Mesenteric fat pad (tissue), 1 donor: ENCODE results near the gene TERT. TPM values are rescaled to one million over a fixed set of nuclear protein-coding genes. Genes with fewer than 3 reads are reported as not detected.
"Not testable (repeated sequence)": the region's sequence is repeated elsewhere in the genome, so short reads cannot be mapped to it uniquely, and the experiment has no call there.

Source experiments
- DNase-seq: peaks from one replicate; pipeline ENCODE4 v3.0.0-alpha.2; 2020; ENCODE audit warnings: low spot score
- total RNA-seq: library from RNA; stranded (reverse); fragmentation: NEBNext Ultra II Directional; extraction: Animal tissue kit (Norgen Biotek cat#: 25700); gene quantifications from one replicate; pipeline ENCODE4 v1.2.1, GENCODE V29; 2021
- donor health status: DM: yes; HTN: yes; CAD: no.

Gene TERT
- total RNA-seq, 1 donor from 2014 or later = not detected

DNA sequence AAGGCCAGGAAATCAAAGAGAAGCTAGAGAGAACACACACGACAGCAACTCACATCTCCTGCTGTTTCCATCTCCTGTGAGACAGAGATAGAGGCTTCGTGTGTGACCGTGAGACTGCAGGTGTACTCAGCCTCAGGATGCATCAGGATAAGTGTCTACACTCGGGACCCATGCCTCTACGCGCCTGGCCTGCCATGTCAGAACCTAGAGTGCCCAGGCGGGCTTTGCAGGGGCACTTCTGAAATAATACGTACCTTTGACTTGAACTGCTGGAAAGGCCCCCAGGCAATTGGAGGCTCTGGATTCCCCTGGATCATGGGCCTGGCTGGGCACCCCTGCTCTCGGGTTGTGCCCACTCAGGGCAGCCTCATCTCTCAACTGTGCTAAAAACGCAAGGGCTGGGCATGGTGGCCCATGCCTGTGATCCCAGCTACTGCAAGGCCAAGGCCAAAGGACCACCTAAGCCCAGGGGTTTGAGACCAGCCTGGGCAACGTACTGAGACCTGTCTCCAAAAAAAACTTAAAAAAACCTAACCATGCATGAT lies 37.1 kb upstream of the TERT start:
- DNase-seq = no peak

DNA sequence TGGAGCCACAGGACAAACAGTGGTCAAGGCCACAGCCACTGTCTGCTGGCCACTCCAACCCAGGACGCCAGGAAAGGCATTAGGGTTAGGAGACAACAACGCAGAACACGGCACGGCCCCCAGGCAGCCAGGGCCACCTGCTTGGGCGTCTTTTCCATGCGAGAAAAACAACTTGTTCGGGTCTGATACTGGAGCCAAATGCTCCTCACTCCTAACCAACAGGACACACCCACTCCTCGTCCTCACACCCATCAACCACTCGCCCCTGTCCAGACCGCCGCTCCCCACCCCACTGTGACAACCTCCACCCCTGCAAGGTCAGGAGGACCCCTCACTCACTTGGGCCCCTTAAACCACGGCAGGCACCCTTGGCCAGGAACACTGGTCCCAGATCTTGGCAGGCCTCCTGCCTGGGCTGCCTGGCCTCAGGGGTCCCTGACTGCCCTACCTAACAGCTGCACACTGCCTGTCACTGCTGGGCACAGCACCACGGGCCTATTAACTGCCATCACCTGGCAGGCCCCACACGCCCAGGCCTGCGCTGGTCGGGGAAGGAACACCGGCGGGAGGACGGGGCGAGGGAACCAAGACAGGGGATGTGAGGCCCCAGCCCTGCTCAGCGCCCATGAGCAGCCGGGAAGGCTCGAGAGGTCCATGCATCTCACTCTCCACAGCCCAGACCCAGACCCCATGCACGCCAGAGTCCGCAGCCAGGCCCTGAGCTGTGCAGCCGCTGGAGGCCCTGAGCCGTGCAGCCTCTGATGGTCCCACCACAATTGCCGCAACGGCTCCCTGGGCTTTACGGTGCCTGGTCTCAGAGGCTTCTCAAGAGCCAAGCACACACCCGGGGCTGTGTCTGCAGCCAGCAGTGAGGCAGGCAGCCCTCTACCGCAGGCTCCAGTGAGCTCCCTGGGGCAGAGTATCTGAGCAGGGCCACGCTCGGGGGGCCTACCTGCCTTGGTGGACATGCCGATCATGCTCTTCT lies 36.3 kb upstream of the TERT start:
- peak; percentile 84 for DNase-seq

DNA sequence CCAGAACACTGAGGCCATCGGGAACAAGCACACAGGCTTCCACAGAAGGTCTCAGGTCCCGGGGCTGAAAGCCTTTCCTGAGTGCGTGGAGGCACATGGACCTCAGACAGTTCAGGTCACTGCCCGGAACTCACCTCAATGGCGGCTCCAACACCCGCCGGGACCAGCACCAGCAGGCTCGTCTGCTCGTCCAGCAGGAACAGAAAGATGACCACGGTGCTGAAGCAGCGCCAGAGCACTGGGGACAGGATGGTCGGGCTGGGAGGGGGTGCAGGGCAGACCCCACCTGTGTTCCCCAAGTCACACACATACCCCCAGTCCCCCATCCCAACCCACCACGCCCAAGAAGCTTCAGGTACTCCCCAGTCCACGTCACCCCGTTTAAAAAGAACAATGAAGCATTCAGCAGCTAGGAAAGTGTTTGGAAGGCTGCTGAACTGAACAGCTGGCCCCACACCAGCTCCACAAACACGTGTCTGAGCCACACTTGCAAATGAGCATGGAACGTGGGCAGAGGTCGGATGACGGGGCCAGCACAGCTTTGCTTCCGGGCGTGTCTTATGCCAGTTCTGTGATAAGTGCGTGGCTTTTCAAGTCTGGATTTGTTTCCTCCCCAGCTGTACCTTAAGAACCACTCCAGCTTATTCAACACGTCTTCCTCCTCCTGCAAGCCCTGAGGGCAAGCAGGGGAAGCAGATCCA lies 35.4 kb upstream of the TERT start:
- peak; percentile 85 for DNase-seq

DNA sequence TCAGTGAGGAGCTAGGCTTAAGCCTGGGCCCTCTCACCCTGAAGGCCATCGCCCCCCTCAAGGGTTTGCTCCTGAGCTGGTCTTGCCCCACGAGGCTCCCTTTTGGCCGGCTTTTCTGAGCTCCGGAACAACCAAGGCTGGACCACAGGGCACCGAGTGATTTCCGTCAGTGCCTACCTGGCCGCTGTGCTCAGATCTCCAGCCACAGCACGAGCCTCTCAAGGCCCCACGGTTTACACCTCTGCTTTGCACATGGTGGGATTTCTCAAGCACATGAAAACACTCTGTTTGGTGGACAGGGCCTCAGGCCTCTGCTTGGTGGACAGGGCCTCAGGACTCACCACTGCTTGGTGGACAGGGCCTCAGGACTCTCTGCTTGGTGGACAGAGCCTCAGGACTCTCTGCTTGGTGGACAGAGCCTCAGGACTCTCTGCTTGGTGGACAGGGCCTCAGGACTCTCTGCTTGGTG lies 34.3 kb upstream of the TERT start:
- peak; percentile 76 for DNase-seq

DNA sequence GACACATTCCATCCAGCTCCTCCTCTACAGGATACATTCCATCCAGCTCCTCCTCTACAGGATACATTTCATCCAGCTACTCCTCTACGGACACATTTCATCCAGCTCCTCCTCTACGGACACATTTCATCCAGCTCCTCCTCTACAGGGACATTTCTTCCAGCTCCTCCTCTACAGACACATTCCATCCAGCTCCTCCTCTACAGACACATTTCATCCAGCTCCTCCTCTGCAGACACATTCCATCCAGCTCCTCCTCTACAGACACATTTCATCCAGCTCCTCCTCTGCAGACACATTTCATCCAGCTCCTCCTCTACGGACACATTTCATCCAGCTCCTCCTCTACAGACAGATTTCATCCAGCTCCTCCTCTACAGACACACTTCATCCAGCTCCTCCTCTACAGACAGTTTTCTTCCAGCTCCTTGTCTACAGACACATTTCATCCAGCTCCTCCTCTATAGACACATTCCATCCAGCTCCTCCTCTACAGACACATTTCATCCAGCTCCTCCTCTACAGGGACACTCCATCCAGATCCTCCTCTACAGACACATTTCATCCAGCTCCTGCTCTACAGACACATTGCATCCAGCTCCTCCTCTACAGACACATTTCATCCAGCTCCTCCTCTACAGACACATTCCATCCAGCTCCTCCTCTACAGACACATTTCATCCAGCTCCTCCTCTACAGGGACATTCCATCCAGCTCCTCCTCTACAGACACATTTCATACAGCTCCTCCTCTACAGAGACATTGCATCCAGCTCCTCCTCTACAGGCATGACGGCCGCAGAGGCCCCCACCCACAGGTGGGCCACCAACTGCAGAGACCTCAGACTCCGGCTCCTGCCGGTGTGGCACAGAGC lies 33.6 kb upstream of the TERT start:
- not testable (repeated sequence) for DNase-seq

DNA sequence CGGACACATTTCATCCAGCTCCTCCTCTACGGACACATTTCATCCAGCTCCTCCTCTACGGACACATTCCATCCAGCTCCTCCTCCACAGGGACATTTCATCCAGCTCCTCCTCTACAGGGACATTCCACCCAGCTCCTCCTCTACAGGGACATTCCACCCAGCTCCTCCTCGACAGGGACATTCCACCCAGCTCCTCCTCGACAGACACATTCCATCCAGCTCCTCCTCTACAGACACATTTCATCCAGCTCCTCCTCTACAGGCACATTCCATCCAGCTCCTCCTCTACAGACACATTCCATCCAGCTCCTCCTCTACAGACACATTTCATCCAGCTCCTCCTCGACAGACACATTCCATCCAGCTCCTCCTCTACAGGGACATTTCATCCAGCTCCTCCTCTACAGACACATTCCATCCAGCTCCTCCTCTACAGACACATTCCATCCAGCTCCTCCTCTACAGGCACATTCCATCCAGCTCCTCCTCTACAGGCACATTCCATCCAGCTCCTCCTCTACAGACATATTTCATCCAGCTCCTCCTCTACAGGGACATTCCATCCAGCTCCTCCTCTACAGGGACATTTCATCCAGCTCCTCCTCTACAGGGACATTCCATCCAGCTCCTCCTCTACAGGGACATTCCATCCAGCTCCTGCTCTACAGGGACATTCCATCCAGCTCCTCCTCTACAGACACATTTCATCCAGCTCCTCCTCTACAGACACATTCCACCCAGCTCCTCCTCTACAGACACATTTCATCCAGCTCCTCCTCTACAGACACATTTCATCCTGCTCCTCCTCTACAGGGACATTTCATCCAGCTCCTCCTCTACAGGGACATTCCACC lies 32.3 kb upstream of the TERT start:
- peak; percentile 65 for DNase-seq

DNA sequence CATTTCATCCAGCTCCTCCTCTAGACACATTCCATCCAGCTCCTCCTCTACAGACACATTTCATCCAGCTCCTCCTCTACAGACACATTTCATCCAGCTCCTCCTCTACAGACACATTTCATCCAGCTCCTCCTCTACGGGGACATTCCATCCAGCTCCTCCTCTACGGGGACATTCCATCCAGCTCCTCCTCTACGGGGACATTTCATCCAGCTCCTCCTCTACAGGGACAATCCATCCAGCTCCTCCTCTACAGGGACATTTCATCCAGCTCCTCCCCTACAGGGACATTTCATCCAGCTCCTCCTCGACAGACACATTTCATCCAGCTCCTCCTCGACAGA lies 31.6 kb upstream of the TERT start:
- peak; percentile 51 for DNase-seq

DNA sequence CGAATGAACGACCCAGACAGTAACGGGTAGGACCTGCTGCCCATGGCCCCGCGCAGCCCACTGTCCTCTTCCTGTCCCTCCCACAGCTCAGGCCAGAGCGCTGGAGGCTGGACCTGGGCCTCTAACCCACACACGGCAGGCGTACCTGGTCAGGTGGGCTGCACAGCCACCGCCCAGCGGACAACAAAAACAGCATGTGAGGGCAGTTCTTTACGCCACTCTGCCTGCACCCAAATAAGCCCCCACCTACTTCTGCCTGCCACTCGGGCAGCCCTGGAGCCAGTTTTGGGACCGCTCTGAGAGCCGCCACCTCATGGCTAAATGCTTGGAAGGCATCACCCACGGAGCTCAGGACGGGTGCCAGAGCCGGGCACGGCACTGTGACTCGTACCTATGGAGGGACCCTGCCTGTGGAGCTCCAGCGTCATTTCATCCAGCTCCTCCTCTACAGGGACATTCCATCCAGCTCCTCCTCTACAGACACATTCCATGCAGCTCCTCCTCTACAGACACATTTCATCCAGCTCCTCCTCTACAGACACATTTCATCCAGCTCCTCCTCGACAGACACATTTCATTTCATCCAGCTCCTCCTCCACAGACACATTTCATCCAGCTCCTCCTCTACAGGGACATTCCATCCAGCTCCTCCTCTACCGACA lies 31.1 kb upstream of the TERT start:
- DNase-seq = peak; percentile 78

DNA sequence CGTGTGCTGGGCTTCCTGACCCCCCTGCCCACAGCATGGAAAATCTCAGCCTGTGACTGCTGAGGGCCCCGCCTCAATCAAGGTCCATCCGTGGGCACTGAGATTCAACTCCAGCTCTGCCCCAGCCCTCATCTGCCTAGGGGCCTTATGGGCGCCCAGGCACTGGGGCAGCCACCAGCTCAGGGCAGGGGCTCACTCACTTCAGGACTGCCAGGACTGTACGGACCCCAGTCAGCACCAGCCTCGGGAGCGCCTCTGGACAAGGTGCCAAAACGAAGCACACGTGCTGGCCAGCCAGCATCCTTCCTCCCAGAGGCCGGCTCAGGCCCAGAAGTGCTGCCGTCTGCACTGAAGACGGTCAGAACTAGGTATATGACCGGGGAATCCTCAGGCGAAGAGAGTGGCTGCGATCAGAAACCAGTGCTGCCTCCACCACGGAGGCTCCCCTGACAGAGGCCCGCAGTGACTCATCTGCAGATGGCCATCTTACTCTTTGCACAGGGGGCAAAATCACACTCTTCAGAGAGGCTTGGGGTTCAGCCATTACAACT lies 30.4 kb upstream of the TERT start:
- DNase-seq = peak; percentile 75

DNA sequence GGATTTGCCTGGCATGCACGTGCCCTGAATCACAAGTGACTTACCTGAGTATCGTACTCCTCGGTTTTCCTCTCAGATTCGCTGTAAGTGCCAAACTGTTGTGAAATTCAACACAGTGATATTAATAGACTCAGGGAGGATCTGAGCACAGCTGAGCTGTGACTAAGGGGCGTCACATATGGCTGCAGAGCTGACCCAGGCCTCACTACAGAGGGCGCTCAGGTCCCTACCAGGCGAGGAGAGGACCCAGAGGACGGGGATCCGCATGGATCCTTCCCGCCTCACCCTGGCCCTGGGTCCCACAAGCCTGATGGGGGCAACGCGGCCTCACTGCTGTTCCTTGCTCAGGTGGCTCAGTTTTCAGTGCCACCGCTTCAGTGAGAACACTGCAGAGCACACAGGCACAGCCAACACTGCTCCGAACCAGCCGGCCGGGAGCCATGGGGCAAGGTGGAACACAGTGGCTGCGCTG lies 29.9 kb upstream of the TERT start:
- DNase-seq = peak; percentile 83

DNA sequence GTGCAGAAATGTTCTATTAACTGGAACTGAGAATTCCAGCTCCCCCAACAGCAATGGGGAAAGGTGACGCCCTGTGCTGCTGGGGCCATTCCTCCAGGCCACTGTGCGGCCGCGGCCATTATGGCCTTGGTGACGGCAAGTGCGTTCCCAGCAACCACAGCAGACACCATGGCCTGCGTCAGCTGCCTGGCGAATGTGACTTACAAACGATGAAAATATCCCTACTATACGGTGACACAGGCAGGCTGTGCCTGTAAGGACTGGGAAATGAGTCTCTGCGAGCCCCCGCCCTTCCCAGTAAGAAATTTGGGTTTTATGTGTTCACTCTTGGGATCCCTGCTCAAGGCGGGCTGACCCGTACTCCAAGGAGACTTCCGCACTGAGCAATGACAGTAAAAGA lies 29.4 kb upstream of the TERT start:
- DNase-seq = peak; percentile 62

DNA sequence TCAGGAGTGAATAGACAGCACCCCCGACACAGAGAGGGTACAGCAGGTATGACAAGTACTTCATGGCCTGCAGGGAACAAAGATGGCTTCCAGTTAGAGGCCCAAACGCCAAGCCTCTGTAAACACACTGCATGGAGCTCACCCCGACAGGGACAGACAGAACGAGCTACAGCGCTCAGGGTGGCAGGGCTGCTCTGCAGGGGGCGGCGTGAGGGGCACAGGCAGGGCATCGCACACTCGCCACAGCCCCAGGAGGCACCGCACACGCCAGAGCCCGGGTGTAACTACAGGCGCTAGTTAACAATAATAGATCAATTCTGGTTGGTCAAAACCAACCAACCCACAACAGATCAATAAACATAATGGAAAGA lies 28.9 kb upstream of the TERT start:
- DNase-seq = no peak

DNA sequence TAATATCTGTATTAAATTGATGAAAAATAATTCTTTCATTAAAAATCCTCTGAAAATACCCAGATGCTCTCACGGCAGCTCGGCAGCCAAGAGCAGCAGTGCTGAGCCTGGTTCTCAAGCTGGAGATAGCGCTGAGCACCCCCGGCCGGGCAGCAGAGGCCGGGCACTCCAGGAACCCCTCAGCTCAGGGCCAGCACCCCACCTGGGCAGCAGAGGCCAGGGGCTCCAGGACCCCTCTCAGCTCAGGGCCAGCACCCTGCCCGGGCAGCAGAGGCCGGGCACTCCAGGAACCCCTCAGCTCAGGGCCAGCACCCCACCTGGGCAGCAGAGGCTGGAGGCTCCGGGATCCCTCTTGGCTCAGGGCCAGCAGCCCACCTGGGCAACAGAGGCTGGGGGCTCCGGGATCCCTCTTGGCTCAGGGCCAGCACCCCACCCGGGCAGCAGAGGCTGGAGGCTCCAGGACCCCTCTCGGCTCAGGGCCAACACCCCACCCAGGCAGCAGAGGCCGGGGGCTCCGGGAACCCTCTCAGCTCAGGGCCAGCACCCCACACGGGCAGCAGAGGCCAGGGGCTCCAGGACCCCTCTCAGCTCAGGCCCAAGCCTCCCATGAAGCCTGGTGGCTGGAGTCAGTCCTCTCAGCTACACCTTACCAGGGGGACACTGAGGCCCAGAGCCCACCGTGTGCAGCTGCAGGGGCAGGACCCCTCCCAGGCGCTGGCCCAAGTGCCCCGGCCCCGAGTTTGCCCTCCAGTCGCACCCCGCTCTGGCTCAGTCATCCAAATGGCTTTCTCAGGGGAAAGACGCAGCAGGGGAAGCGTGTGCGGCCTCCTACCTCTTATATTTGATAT lies 28.3 kb upstream of the TERT start:
- DNase-seq = peak; percentile 83

DNA sequence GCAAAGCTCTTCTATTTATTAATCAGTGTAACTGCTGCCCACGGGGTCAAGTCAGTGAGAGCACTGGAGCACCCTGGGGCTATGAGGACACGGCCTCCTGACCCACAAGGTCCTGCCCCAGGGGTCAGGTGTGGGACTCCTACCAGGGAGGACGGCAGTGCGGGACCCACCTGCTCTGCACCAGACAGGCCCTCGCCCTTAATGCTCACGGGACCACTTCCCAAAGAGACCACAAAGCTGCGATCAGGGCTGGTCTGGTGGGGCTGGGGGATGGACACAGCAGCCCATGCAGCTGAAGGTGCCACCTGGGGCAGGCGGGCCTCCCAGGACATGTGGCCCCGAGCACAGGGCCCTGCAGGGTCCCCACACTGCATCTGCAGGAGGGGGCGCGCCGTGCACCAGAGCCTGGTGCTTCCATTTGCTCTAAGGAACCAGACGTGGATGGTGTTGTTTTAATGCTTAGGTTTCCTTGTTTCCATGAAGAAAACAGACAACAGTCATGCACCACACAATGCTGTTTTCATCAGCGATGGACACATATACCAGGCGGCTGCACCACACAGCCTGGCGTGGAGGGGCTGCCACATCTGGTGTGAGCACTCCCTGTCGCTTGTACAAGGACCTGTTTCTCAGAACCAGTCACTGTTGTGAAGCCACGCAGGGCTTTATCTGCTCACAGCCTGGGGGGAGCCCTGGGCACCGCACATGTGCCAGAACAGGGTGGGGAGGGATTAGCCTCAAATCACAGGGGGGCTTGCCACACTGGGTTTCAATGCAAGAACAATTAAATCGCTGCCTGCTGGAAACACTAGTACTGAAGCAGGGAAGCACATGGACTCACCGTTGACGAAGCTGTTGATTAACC lies 27.4 kb upstream of the TERT start:
- peak; percentile 64 for DNase-seq

DNA sequence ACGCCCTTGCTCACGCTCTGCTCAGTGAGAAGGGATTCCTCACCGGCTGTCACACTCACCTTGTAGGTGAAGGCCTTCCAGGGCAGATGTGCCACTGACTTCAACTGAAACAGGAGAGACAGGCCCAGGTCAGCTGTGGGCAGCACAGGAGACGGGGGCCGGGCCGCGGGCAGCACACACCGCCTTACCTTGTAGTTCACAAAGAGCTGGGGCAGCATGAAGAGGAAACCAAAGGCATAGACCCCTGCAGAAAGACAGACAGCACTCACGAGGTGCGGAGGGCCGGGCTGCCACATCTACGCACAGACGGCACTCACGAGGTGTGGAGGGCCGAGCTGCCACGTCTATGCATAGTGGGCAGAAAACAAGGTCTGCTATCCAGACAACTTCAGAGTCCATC lies 26.7 kb upstream of the TERT start:
- DNase-seq = peak; percentile 76

DNA sequence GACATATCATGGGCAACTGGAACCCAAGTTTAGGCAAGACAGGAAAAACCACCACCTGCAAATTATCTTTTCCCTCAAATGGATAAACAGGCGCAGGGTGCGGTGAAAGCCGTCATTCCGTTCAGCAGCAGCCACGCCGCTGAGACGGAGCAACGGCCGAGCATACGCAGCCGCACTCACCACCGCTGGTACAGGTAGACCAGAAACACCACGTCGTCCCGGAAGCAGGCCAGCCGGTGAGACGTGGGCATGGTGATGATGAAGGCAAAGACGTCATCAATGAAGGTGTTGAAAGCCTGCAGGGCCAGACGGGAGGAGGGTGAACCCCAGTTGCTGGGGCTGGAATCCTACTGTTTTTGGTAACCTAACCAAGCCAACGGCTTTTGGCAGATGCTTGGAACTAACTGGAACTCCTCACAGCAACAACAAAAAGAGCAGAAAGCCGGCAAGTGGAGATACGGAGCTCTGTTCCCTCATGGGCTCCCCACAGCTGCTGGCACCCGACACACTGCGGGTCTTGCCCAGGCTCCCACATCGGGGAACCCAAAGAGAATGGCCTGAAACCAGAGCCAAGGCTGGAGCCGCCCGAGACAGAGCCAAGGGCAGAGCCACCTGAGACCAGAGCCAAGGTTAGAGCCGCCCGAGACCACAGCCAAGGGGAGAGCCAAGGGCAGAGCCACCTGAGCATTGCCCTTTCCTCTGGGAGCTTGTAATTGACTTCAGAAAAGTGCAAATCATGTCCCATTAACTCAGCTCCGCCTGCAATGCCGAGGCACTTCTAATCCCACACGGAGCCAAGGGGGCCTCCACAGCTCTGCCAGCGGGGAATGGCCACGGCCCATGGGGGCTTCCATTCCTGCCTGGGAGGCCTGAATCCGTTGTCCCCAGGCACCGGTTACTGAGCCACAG lies 25.8 kb upstream of the TERT start:
- peak; percentile 87 for DNase-seq
